HG03045 (cell line): ENCODE data around the gene FCHSD2.
A peak's percentile ranks its signal among the peaks of the same experiment; 100 is the strongest.
"Not testable (repeated sequence)": the region's sequence is repeated elsewhere in the genome, so short reads cannot be mapped to it uniquely, and the experiment has no call there.

Source experiments
- ATAC-seq: cut with Tn5 transposase; IDR thresholded peaks from one replicate; pipeline ENCODE4 v1.9.1; 2021; ENCODE audit warnings: mild to moderate bottlenecking, moderate library complexity; ENCODE audit not compliant: unreplicated experiment

Gene FCHSD2

GRCh38 chr11:73152086-73152853 is 10.2 kb upstream of the FCHSD2 start:
- no peak for ATAC-seq

GRCh38 chr11:73151416-73151815 is 9.3 kb upstream of the FCHSD2 start:
- ATAC-seq, result no peak

- no peak for ATAC-seq
These were observed 7.0 kb upstream of the FCHSD2 start for GRCh38 chr11:73149105-73149504.

- no peak for ATAC-seq
These were observed 5.9 kb upstream of the FCHSD2 start for GRCh38 chr11:73147771-73148681.

- ATAC-seq, result no peak
These were observed 4.0 kb upstream of the FCHSD2 start for GRCh38 chr11:73145986-73146575.

GRCh38 chr11:73143126-73143838 is 1.2 kb upstream of the FCHSD2 start:
- no peak for ATAC-seq

- peak; percentile 35 for ATAC-seq
These were observed 600 bp downstream of the FCHSD2 start for GRCh38 chr11:73141309-73142127.

- no peak for ATAC-seq
These were observed 1.1 kb downstream of the FCHSD2 start for GRCh38 chr11:73141031-73141308.

- ATAC-seq, result no peak
These were observed 1.7 kb downstream of the FCHSD2 start for GRCh38 chr11:73140213-73141030.

- no peak for ATAC-seq
These were observed 2.5 kb downstream of the FCHSD2 start for GRCh38 chr11:73139476-73140198.

- ATAC-seq, result no peak
These were observed 4.2 kb downstream of the FCHSD2 start for GRCh38 chr11:73137944-73138274.

GRCh38 chr11:73137262-73137943 is 4.7 kb downstream of the FCHSD2 start:
- no peak for ATAC-seq

- ATAC-seq, result not testable (repeated sequence)
These were observed 5.4 kb downstream of the FCHSD2 start for GRCh38 chr11:73136722-73137121.

- ATAC-seq, result no peak
These were observed 6.5 kb downstream of the FCHSD2 start for GRCh38 chr11:73135346-73136284.

GRCh38 chr11:73132349-73132748 is 9.8 kb downstream of the FCHSD2 start:
- ATAC-seq, result not testable (repeated sequence)

- ATAC-seq, result no peak
These were observed 11.9 kb downstream of the FCHSD2 start for GRCh38 chr11:73130181-73130580.

- ATAC-seq, result no peak
These were observed 12.9 kb downstream of the FCHSD2 start for GRCh38 chr11:73129198-73129597.
